Activated CD4-positive, alpha-beta T cell treated with anti-CD3 and anti-CD28 coated beads, Interleukin-2, Interleukin-4, amounts not matched to agents 100 ng/mL and 50 ng/mL, durations not matched to agents 16 hours and 8 hours (primary cell): ENCODE measurements around the gene TXNDC17.
"Not testable (repeated sequence)": the region's sequence is repeated elsewhere in the genome, so short reads cannot be mapped to it uniquely, and the experiment has no call there.

Experiments
- DNase-seq: peaks from one replicate; pipeline ENCODE4 v3.0.0-alpha.2; 2020; ENCODE audit warnings: low spot score

TXNDC17 gene

GRCh38 chr17:6661464-6661848 is 20.6 kb downstream of the TXNDC17 start:
- DNase-seq, result no peak

GRCh38 chr17:6663200-6663599 is 22.3 kb downstream of the TXNDC17 start:
- not testable (repeated sequence) for DNase-seq

GRCh38 chr17:6666077-6666521 is 25.2 kb downstream of the TXNDC17 start:
- DNase-seq, result peak; percentile 55

DNA sequence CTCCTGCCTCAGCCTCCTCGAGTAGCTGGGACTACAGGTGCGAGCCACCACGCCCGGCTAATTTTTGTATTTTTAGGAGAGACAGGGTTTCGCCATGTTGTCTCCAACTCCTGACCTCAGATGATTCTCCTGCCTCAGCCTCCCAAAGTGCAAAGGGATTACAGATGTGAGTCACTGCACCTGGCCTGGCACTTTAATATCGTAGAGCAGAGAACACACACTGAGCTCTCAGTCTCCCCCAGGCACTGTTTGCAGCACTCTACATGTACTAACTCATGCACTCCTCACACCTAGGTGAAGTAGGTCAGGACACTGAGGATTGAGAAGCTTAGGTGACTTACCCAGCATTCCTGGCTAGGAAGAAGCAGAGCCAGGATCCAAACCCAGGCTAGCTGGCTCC is 25.7 kb downstream of the TXNDC17 start:
- no peak for DNase-seq

DNA sequence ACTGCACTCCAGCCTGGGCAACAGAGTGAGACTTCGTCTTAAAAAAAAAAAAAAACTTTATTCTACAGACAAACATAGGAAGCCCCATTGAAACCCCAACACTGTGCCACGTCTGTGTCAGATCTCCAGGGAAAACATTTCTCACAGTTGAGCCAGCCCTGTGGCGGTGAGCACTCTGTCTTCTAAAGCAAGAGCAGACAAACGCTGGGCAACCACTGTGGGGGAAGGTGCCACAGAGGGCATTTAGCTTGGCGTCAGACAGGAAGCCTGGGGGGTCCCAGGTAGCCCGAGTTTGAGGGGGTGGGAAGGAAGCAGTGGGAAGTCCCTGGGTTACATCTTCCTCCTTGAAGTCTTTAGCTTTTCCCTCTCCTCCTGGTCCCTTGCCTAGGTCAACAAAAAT is 26.7 kb downstream of the TXNDC17 start:
- no peak for DNase-seq

DNA sequence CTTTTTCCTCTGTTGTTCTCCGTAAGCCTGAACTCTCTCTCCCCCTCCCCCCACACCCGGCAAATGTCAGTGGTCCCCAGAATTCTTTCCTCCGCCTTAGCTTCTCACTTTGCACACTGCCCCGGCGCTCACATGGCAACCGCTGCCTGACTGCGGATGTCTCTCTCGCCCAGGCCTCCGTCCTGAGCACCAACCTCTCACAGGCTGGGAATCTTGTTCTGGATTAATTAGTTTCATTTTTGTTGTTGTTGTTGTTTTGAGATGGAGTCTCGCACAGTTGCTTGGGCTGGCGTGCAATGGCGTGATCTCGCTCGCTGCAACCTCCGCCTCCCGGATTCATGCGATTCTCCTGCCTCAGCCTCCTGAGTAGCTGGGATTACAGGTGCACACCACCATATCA is 27.4 kb downstream of the TXNDC17 start:
- DNase-seq, result no peak

GRCh38 chr17:6668727-6669425 is 28.0 kb downstream of the TXNDC17 start:
- no peak for DNase-seq

DNA sequence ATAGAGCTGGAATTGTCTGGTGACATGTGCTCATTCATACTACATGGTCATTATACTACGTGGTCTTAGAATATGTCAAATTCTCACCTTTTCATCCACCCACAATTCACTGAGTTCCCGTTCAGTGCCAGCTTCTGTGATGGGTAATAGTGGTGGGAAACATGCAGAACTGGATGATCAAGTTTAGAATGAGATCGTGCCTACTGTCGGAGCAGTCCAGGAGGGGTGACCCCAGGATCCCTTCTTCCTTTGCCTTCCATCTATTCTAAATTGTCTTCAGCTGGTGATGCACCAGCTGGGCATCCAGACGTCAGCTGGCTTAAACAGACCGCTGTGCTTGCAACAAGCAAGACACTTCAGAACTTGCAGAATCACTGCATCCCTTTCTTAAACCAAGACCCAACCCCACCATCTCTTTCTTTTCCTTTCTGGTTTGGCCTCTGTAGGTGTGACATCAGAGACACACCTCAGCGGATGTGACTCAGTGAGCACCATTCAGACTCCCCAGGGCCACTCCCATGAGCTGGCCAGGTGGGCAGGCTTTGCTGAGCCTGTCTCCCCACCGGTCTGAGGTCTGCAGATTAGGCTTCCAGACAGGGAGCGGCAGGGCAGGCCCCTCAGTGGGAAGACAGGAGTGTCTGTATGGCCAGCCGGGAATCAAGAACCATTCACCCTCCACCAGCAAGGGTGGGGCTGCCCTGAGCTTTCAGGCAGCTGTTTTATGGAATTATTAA is 28.8 kb downstream of the TXNDC17 start:
- no peak for DNase-seq

DNA sequence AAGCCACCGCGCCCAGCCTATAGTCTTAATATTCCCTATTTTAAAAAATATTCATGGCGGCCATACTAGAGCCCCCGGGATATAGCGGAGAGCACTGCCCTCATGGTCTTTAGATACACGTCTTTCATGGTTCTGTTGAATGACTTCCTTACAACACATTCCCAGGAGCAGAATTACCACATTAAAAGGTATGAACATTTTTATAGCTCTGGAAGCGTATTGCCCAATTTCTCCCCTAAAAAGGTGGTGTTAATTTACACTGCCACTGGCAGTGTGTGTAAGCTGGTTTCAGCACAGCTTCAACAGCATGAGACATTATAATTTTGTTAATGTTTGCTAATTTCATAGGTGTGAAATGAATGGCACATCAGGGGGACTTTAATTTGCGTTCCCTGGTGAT is 29.7 kb downstream of the TXNDC17 start:
- no peak for DNase-seq

DNA sequence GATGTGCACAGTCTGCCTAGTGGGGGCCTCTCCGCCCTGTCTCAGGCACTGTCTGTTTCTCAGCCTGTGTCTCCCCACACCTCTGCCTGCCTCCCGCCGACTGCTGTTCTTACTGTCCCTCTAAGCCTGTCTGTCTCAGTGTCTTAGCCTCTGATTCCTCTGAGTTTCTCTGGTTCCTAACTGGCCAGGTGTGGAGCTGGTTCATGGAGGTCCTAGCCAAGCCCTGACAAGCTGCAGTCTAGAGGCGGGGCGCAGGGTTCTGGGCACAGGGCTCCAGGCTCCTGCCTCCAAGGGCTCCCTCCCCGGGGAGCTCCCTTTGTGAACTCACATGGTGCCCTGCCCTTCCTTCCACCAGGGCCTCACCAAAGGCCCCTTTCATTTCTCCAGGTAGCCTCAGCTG is 30.1 kb downstream of the TXNDC17 start:
- no peak for DNase-seq

GRCh38 chr17:6671431-6671830 is 30.6 kb downstream of the TXNDC17 start:
- DNase-seq, result no peak

DNA sequence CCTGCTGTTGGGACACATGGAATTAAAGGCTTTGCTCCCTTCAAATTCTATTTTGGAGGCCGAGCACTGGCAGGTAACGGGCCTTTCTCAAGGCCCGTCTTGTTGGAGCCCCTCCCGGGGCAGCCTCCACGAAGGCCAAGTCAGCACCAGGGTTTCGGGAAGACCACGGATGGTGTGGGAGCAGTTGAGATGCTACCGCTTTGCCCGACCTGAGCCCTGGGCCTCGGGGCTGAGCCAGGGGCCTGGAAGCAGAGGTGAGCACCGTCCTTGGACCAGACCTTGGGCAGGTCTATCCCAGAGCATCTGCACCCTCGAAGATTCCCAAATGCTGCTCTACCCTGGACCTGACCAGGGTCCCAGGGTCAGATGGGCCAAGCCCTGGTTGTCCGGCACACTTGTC is 33.7 kb downstream of the TXNDC17 start:
- DNase-seq, result no peak

GRCh38 chr17:6675201-6675825 is 34.5 kb downstream of the TXNDC17 start:
- DNase-seq, result no peak

GRCh38 chr17:6676802-6677157 is 35.9 kb downstream of the TXNDC17 start:
- no peak for DNase-seq

DNA sequence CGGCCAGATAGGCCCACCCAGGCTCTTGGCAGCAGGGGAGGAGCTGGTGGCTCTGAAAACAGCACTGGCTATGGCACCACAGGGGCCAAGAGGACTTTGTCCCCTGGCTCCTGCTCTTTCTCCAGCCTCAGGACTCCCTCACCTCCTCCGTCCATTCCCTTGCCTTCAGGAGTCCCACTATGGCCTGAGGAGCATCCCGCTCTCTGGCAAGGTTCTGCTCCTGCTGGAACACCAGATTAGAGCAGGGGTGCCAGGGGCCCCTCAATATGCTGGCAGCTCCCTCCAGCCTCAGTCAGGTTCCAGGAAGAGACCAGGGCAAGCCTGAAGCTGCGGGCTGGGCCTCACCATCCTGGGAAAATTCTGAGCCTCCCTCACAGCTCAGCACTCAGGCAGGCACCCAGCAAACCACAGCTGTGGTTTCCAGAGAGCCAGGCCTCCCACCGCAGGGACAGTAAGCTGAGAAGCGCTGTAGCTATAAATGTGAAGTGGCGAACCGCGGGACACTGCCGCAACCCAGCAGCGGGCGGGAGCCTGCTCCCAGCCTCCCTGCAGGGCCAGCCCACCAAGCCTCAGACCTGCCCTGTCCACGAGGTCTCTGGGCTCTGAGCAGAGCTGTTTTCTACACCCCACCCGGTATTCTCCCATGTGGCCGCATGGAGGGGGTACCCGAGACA is 36.4 kb downstream of the TXNDC17 start:
- DNase-seq, result no peak

GRCh38 chr17:6677946-6678345 is 37.1 kb downstream of the TXNDC17 start:
- DNase-seq, result no peak

- DNase-seq, result no peak
These were observed 38.4 kb downstream of the TXNDC17 start for GRCh38 chr17:6679241-6679640.

- no peak for DNase-seq
These were observed 40.3 kb downstream of the TXNDC17 start for GRCh38 chr17:6681176-6681575.

DNA sequence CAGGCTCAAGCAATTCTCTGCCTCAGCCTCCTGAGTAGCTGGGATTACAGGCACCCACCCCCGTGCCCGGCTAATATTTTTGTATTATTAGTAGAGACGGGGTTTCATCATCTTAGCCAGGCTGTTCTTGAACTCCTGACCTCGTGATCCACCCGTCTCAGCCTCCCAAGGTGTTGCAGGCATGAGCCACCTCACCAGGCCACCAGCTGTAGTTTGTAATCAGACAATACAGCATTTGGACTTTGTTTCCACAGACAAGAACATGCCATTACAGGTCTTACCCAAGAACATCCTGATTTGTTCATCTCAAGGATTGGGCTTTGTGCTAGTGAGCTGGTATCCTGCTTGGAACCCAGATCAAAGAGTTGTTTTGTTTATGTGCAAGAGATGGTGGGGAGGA is 40.8 kb downstream of the TXNDC17 start:
- no peak for DNase-seq

DNA sequence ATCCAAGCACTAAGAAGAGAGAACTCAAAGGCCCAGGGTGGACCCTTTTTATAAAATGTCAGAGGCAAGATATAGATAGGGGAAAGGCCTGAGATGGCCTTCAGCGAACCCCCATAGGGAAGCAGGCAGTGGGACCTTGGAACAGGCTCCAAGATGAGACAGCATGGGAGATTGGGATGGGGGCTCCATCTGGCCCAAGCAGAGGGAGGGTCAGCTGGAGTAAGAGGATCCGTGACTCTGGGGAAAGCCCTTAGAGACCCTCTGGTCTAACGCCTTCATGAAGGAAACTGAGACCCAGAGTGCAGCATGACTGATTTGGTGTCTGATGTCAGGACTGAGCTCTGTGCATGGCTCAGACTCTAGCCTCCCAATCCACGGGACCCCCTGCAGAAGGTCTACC is 41.5 kb downstream of the TXNDC17 start:
- DNase-seq, result no peak

DNA sequence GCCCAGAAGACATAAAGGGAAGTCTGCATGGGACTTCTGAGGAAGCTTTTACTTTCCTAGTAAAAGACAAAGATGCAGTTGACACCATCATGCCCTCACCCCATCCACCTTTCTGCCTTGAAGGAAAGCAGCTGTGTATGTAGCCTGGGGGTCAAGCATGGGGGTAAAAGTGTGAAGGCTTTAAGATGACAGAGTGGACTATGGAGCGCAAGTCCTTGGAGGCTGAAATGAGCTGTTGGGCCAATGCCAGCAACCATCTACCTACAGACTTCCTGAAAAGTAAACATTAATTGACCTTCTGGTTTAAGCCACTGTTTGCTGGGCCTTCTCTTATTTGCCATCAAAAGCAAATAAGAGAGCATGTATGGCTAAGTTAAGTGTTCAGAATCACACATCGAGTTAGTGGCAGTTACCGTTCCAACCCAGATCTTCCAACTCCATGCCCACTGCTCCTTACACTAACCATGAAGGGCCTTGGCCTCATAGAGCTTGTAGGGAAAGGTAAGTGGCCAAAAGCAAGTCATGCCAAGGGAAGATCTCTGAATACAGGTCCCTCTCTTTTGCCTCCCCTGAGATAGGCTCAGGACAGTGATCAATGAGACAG is 42.3 kb downstream of the TXNDC17 start:
- DNase-seq, result no peak

DNA sequence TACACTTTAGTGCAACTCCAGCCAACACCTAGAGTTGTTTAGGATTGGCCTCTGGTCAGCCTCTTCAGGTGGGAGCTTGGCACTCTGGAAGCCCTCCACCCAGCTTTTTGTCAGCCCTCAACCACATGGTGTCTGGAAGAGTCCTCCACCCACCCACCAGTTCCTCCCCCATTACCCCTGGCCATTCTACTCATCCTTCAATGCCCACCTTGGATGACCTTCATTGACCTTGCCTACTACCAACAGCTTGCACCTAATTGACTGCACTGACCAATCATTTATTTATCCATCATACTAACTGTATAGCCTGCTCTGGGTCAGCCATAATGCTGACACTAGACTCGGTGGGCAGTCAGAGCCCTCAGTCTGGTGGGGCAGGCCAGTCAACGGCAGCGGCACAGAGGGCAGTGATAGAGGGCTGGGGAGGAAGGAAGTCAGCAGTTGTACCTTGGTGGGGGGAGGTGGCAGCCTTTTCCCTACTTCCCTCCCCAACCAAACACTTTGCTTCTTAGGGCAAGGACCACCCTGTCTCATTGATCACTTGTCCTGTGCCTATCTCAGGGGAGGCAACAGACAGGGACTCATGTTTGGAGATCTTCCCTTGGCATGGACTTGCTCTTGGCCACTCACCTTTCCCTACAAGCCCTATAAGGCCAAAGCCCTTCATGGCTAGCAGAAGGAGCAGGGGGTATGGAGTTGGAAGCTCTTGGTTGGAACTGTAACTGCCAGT is 43.0 kb downstream of the TXNDC17 start:
- DNase-seq, result no peak
